H1 (cell line): Measurements from ENCODE around the gene GLP1R.

Experiments
- BACH1 ChIP-seq: IDR thresholded peaks from 2 replicates; pipeline ENCODE4 v1.6.1; 2012; ENCODE audit warnings: low read length, improper control_type of control experiment
- CHD1 ChIP-seq: IDR thresholded peaks from 2 replicates; pipeline ENCODE4 v1.6.1; 2012; ENCODE audit warnings: low read depth, low read length, improper control_type of control experiment
- EZH2 ChIP-seq: fragments of 200-600 bp; sonication (generic); IDR thresholded peaks from 2 replicates; pipeline ENCODE4 v1.7.1; 2012; ENCODE audit warnings: low read depth, mild to moderate bottlenecking, moderate library complexity, low read length, inconsistent platforms; ENCODE audit not compliant: severe bottlenecking
- FOSL1 ChIP-seq: IDR thresholded peaks from 2 replicates; pipeline ENCODE4 v1.6.1; 2011; ENCODE audit warnings: mild to moderate bottlenecking, low read depth, low read length, moderate library complexity; ENCODE audit not compliant: insufficient read depth
- JUND ChIP-seq: IDR thresholded peaks from 2 replicates; pipeline ENCODE4 v1.6.1; 2011; ENCODE audit warnings: mild to moderate bottlenecking, improper control_type of control experiment, low read length
- KDM1A ChIP-seq: fragments of 200-600, 300-600 bp; sonication (generic); IDR thresholded peaks from 2 replicates; pipeline ENCODE4 v1.7.1; 2016; ENCODE audit warnings: mild to moderate bottlenecking, low read length, borderline replicate concordance
- RFX5 ChIP-seq: IDR thresholded peaks from 2 replicates; pipeline ENCODE4 v1.6.1; 2011; ENCODE audit warnings: low read depth, low read length, improper control_type of control experiment, borderline replicate concordance
- SIN3A ChIP-seq, 2 experiments: IDR thresholded peaks in 1 of 2; conservative IDR thresholded peaks in 1 of 2; 2 replicates each; pipeline ENCODE4 v1.6.1; 2011 to 2012; ENCODE audit warnings: low read length in 2 of 2, improper control_type of control experiment in 1 of 2, low read depth in 1 of 2, mild to moderate bottlenecking in 1 of 2
- TF ChIP-seq, protein P1 (sequence below), 3 experiments: IDR thresholded peaks; 1 replicate in 2 of 3; 2 replicates in 1 of 3; pipeline versions ENCODE4 v1.5.1 to v1.6.1; 2011; ENCODE audit warnings: low read length in 3 of 3, mild to moderate bottlenecking in 3 of 3, inconsistent platforms in 2 of 3, low read depth in 1 of 3, moderate library complexity in 1 of 3; ENCODE audit not compliant: insufficient read depth in 1 of 3; ENCODE audit errors: control extremely low read depth in 1 of 3
- TF ChIP-seq, protein P2 (sequence below): IDR thresholded peaks from 2 replicates; pipeline ENCODE4 v1.6.1; 2011; ENCODE audit warnings: low read depth, mild to moderate bottlenecking, low read length; ENCODE audit not compliant: insufficient read depth
- TF ChIP-seq, protein P3 (sequence below): IDR thresholded peaks from 2 replicates; pipeline ENCODE4 v1.6.1; 2012; ENCODE audit warnings: inconsistent platforms

DNA sequence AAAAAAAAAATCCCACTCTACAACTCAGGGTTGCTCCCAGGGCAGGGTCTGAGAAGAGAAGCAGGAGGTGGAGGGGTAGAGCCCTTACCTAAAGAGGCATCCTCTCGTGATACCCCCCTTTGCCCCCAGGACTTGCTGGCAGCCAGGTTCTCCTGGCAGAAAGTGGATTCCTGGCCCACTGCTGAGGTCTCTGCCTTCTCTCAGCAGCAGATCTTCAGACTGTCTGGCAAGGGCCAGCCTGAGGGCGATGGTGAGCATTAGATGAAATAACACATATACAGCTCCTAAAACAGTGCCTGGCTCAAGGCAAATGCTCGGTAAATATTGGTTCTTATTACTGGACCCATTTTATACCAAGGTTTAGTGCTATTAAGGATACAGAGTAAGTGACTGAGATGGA, 4.8 kb upstream of the GLP1R start:
- no peak for TF ChIP-seq RFX5
- TF ChIP-seq, protein P1, sequence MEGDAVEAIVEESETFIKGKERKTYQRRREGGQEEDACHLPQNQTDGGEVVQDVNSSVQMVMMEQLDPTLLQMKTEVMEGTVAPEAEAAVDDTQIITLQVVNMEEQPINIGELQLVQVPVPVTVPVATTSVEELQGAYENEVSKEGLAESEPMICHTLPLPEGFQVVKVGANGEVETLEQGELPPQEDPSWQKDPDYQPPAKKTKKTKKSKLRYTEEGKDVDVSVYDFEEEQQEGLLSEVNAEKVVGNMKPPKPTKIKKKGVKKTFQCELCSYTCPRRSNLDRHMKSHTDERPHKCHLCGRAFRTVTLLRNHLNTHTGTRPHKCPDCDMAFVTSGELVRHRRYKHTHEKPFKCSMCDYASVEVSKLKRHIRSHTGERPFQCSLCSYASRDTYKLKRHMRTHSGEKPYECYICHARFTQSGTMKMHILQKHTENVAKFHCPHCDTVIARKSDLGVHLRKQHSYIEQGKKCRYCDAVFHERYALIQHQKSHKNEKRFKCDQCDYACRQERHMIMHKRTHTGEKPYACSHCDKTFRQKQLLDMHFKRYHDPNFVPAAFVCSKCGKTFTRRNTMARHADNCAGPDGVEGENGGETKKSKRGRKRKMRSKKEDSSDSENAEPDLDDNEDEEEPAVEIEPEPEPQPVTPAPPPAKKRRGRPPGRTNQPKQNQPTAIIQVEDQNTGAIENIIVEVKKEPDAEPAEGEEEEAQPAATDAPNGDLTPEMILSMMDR (IDR thresholded peaks at IDR 0.05; ENCODE audit: control extremely low read depth in 1 of 3, insufficient read depth in 1 of 3, low read depth in 1 of 3, low read length in 3 of 3), result no peak
- TF ChIP-seq BACH1, result no peak
- TF ChIP-seq FOSL1, result no peak
- TF ChIP-seq, protein P2, sequence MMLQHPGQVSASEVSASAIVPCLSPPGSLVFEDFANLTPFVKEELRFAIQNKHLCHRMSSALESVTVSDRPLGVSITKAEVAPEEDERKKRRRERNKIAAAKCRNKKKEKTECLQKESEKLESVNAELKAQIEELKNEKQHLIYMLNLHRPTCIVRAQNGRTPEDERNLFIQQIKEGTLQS, result no peak
- TF ChIP-seq JUND, result no peak
- no peak for TF ChIP-seq CHD1
- no peak for TF ChIP-seq KDM1A
- TF ChIP-seq EZH2, result no peak
- TF ChIP-seq, protein P3, sequence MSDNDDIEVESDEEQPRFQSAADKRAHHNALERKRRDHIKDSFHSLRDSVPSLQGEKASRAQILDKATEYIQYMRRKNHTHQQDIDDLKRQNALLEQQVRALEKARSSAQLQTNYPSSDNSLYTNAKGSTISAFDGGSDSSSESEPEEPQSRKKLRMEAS, result no peak
- no peak for TF ChIP-seq SIN3A (conservative IDR thresholded peaks at IDR 0.05 in 1 of 2, IDR thresholded peaks at IDR 0.05 in 1 of 2; ENCODE audit: low read depth in 1 of 2, low read length in 2 of 2)
